ENCODE data around the gene SPATA31E1. TPM values are rescaled to one million over a fixed set of nuclear protein-coding genes. Genes with fewer than 3 reads are reported as not detected.
"Not testable (repeated sequence)": the region's sequence is repeated elsewhere in the genome, so short reads cannot be mapped to it uniquely, and the experiment has no call there.

The SPATA31E1 gene
- polyA plus RNA-seq, 1 donor, result not detected

- no peak for DNase-seq
These were observed 3.7 kb downstream of the SPATA31E1 start for GRCh38 chr9:87886210-87886932.

GRCh38 chr9:87886933-87887505 is 4.3 kb downstream of the SPATA31E1 start:
- DNase-seq, result no peak

GRCh38 chr9:87887661-87888480 is 5.2 kb downstream of the SPATA31E1 start:
- no peak for DNase-seq

GRCh38 chr9:87888501-87888900 is 5.8 kb downstream of the SPATA31E1 start:
- DNase-seq, result no peak

- DNase-seq, result no peak
These were observed 6.6 kb downstream of the SPATA31E1 start for GRCh38 chr9:87889065-87889881.

GRCh38 chr9:87889882-87890252 is 7.2 kb downstream of the SPATA31E1 start:
- no peak for DNase-seq

GRCh38 chr9:87890837-87891236 is 8.2 kb downstream of the SPATA31E1 start:
- no peak for DNase-seq

- DNase-seq, result no peak
These were observed 9.1 kb downstream of the SPATA31E1 start for GRCh38 chr9:87891754-87892153.

- DNase-seq, result no peak
These were observed 10.3 kb downstream of the SPATA31E1 start for GRCh38 chr9:87892956-87893355.

- DNase-seq, result no peak
These were observed 12.4 kb downstream of the SPATA31E1 start for GRCh38 chr9:87894998-87895625.

- DNase-seq, result no peak
These were observed 14.2 kb downstream of the SPATA31E1 start for GRCh38 chr9:87896891-87897290.

GRCh38 chr9:87898151-87898550 is 15.5 kb downstream of the SPATA31E1 start:
- DNase-seq, result no peak

GRCh38 chr9:87902371-87902770 is 19.7 kb downstream of the SPATA31E1 start:
- not testable (repeated sequence) for DNase-seq

- no peak for DNase-seq
These were observed 26.8 kb downstream of the SPATA31E1 start for GRCh38 chr9:87909310-87910041.

GRCh38 chr9:87910821-87911220 is 28.1 kb downstream of the SPATA31E1 start:
- DNase-seq, result no peak

- DNase-seq, result not testable (repeated sequence)
These were observed 35.0 kb downstream of the SPATA31E1 start, which contains the start of gene SPATA31C1 for GRCh38 chr9:87917662-87918061. Gene SPATA31C1 (plus strand): TSS chr9:87917962.

- DNase-seq, result not testable (repeated sequence)
These were observed 36.3 kb downstream of the SPATA31E1 start for GRCh38 chr9:87919013-87919412.

GRCh38 chr9:87921561-87921960 is 38.9 kb downstream of the SPATA31E1 start:
- DNase-seq, result not testable (repeated sequence)

GRCh38 chr9:87923012-87923411 is 40.3 kb downstream of the SPATA31E1 start:
- DNase-seq, result not testable (repeated sequence)

GRCh38 chr9:87924851-87925250 is 42.2 kb downstream of the SPATA31E1 start:
- not testable (repeated sequence) for DNase-seq

GRCh38 chr9:87929152-87929551 is 46.5 kb downstream of the SPATA31E1 start:
- not testable (repeated sequence) for DNase-seq
